CD4-positive, alpha-beta T cell treated with Interleukin-12 subunit alpha and Interleukin-12 subunit beta, for 1 hour (primary cell): ENCODE data around the gene FNIP1.
"Not testable (repeated sequence)": the region's sequence is repeated elsewhere in the genome, so short reads cannot be mapped to it uniquely, and the experiment has no call there.

Source experiments
- DNase-seq: peaks from one replicate; pipeline ENCODE4 v3.0.0-alpha.2; 2020

The FNIP1 gene

GRCh38 chr5:131786900-131787692 lies 9.7 kb downstream of the FNIP1 start:
- DNase-seq, result no peak

GRCh38 chr5:131786036-131786435 lies 10.8 kb downstream of the FNIP1 start:
- DNase-seq, result no peak

- DNase-seq, result no peak
These were observed 12.9 kb downstream of the FNIP1 start for GRCh38 chr5:131783874-131784273.

GRCh38 chr5:131783357-131783756 lies 13.5 kb downstream of the FNIP1 start:
- no peak for DNase-seq

- DNase-seq, result no peak
These were observed 14.1 kb downstream of the FNIP1 start for GRCh38 chr5:131782717-131783116.

- not testable (repeated sequence) for DNase-seq
These were observed 18.7 kb downstream of the FNIP1 start for GRCh38 chr5:131778141-131778540.

- no peak for DNase-seq
These were observed 20.4 kb downstream of the FNIP1 start for GRCh38 chr5:131776450-131776849.

- no peak for DNase-seq
These were observed 22.0 kb downstream of the FNIP1 start for GRCh38 chr5:131774652-131775367.

- no peak for DNase-seq
These were observed 23.0 kb downstream of the FNIP1 start for GRCh38 chr5:131773805-131774204.

GRCh38 chr5:131771692-131772091 lies 25.1 kb downstream of the FNIP1 start:
- DNase-seq, result no peak

GRCh38 chr5:131769961-131770360 lies 26.9 kb downstream of the FNIP1 start:
- DNase-seq, result no peak

GRCh38 chr5:131769336-131769735 lies 27.5 kb downstream of the FNIP1 start:
- DNase-seq, result no peak

GRCh38 chr5:131767891-131768290 lies 28.9 kb downstream of the FNIP1 start:
- DNase-seq, result no peak

GRCh38 chr5:131766689-131767088 lies 30.1 kb downstream of the FNIP1 start:
- no peak for DNase-seq

GRCh38 chr5:131765261-131765660 lies 31.6 kb downstream of the FNIP1 start:
- no peak for DNase-seq

- DNase-seq, result no peak
These were observed 32.8 kb downstream of the FNIP1 start for GRCh38 chr5:131763968-131764367.

GRCh38 chr5:131760793-131761192 lies 36.0 kb downstream of the FNIP1 start:
- no peak for DNase-seq

GRCh38 chr5:131759704-131760103 lies 37.1 kb downstream of the FNIP1 start:
- DNase-seq, result no peak

- DNase-seq, result no peak
These were observed 38.3 kb downstream of the FNIP1 start for GRCh38 chr5:131758520-131758900.

- no peak for DNase-seq
These were observed 38.8 kb downstream of the FNIP1 start for GRCh38 chr5:131757830-131758519.

GRCh38 chr5:131756942-131757341 lies 39.9 kb downstream of the FNIP1 start:
- DNase-seq, result no peak

- no peak for DNase-seq
These were observed 42.5 kb downstream of the FNIP1 start for GRCh38 chr5:131754363-131754762.

GRCh38 chr5:131751506-131751905 lies 45.3 kb downstream of the FNIP1 start:
- no peak for DNase-seq
